K562 (cell line): ENCODE results near the gene SPINK2.

ENCODE experiments used
- CHD2 ChIP-seq: IDR thresholded peaks from 2 replicates; pipeline ENCODE4 v1.6.1; 2011; ENCODE audit warnings: low read depth, low read length
- ELF4 ChIP-seq: fragments of 450-650 bp; formaldehyde crosslinking; IDR thresholded peaks from 2 replicates; pipeline ENCODE4 v1.4.0; 2022; ENCODE audit warnings: missing genetic modification characterization
- KLF10 ChIP-seq: fragments of 250-450 bp; sonication (Bioruptor Pico); IDR thresholded peaks from 2 replicates; pipeline ENCODE4 v1.6.1; 2021; ENCODE audit warnings: matching md5 sums

DNA sequence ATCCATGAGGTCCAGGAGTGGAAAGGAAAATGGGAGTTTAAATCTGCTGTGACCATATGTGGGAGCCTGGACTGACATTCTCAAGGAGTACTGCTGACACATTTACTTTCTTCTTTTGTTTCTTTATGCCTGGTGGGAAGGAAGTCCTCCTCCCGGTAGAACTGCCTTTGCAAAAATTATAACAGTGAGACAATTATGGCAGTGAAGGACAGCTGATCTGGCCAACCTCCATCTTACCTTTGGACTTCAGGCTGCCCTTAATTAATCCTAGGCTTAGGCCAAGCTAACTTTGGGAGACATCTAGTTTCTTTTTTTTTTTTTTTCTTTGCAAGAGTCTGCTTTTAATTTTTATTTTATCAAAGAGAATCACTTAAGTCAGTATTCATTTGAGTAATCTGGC lies 61.3 kb downstream of the SPINK2 start:
- TF ChIP-seq CHD2 (no peak), ELF4 (CRISPR knock-in tag) (no peak), KLF10 (CRISPR knock-in tag) (no peak)
